A673 (cell line): ENCODE results near the gene RSPH9.

Experiments used
- CTCF ChIP-seq: fragments of 300-800, 200-600 bp; sonication (generic); conservative IDR thresholded peaks from 2 replicates; pipeline ENCODE4 v1.5.1; 2017; ENCODE audit warnings: low read depth, mild to moderate bottlenecking, antibody characterized with exemption, low read length, moderate library complexity, mixed read lengths
- EZH2 ChIP-seq: fragments of 200-600 bp; sonication (generic); IDR thresholded peaks from 2 replicates; pipeline ENCODE4 v1.6.1; 2017; ENCODE audit warnings: borderline replicate concordance, low read depth, mild to moderate bottlenecking, mixed read lengths, antibody characterized with exemption, low read length; ENCODE audit not compliant: poor library complexity, severe bottlenecking

- TF ChIP-seq CTCF (no peak), EZH2 (no peak)
These were observed 20.7 kb upstream of the RSPH9 start for GRCh38 chr6:43623880-43624785.
